ENCODE data around the gene FRS3.

DNA sequence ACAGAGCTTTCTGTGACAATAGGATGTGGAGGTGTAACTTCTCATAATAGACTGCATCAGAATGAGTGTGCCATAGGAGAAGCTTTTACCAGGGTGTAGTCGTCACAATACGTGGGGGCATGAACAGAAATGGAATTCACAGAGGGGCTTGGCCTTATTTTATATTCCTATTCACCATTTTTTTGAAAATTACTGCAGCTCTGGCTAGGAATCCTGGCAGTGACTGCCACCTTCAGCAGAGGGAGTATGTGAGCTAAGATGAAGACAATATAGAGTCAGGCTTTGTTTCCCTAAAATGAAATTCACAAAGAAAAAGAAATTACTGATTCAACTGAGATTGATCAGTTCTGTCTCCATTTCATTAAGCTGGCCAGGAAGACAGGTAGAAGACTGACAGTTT, 21.7 kb upstream of the FRS3 start:
- TF ChIP-seq, protein P1, sequence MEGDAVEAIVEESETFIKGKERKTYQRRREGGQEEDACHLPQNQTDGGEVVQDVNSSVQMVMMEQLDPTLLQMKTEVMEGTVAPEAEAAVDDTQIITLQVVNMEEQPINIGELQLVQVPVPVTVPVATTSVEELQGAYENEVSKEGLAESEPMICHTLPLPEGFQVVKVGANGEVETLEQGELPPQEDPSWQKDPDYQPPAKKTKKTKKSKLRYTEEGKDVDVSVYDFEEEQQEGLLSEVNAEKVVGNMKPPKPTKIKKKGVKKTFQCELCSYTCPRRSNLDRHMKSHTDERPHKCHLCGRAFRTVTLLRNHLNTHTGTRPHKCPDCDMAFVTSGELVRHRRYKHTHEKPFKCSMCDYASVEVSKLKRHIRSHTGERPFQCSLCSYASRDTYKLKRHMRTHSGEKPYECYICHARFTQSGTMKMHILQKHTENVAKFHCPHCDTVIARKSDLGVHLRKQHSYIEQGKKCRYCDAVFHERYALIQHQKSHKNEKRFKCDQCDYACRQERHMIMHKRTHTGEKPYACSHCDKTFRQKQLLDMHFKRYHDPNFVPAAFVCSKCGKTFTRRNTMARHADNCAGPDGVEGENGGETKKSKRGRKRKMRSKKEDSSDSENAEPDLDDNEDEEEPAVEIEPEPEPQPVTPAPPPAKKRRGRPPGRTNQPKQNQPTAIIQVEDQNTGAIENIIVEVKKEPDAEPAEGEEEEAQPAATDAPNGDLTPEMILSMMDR (IDR thresholded peaks at IDR 0.05): no peak
- TF ChIP-seq POLR2A (IDR thresholded peaks at IDR 0.05) (no peak), POLR2AphosphoS5 (IDR thresholded peaks at IDR 0.05) (no peak), EP300 (IDR thresholded peaks at IDR 0.05) (no peak)
